ENCODE data around the gene SDHA. TPM values are rescaled to one million over a fixed set of nuclear protein-coding genes. Genes with fewer than 3 reads are reported as not detected.

Gene SDHA
- total and polyA plus RNA-seq, 2 of the 13 experiments (the other 11 are each of a cell fraction or from before 2014, with no cell fraction given), result 185 to 240 TPM

GRCh38 chr5:188488-189481 is 29.3 kb upstream of the SDHA start (continued):
- TF ChIP-seq PCBP2 (optimal IDR thresholded peaks at IDR 0.05; ENCODE audit: low read depth, low read length, poor library complexity, severe bottlenecking) (no peak), ZNF615 (CRISPR knock-in tag; IDR thresholded peaks at IDR 0.05; ENCODE audit: borderline replicate concordance) (no peak), MIER3 (CRISPR knock-in tag; IDR thresholded peaks at IDR 0.05; ENCODE audit: borderline replicate concordance) (no peak), MAFK (conservative IDR thresholded peaks at IDR 0.05 in 1 of 2, IDR thresholded peaks at IDR 0.05 in 1 of 2; ENCODE audit: low read length in 2 of 2) (no peak), ZMYM3 (CRISPR knock-in tag; IDR thresholded peaks at IDR 0.05) (no peak), TCF12 (IDR thresholded peaks at IDR 0.05) (no peak), TCF12 (CRISPR knock-in tag; IDR thresholded peaks at IDR 0.05) (no peak), ZNF781 (CRISPR knock-in tag; IDR thresholded peaks at IDR 0.05; ENCODE audit: borderline replicate concordance, not compliant biosample characterization) (no peak), SMAD9 (CRISPR knock-in tag; IDR thresholded peaks at IDR 0.05) (no peak), ZNF251 (CRISPR knock-in tag; IDR thresholded peaks at IDR 0.05) (no peak), HNRNPL (IDR thresholded peaks at IDR 0.05; ENCODE audit: low read depth, low read length) (no peak), ZNF709 (CRISPR knock-in tag; IDR thresholded peaks at IDR 0.05) (no peak), ZBTB44 (CRISPR knock-in tag; IDR thresholded peaks at IDR 0.05) (no peak), ZBTB2 (CRISPR knock-in tag; IDR thresholded peaks at IDR 0.05; ENCODE audit: low read depth) (no peak), HOXA5 (CRISPR knock-in tag; IDR thresholded peaks at IDR 0.05) (no peak)
- TF ChIP-seq, protein P1, sequence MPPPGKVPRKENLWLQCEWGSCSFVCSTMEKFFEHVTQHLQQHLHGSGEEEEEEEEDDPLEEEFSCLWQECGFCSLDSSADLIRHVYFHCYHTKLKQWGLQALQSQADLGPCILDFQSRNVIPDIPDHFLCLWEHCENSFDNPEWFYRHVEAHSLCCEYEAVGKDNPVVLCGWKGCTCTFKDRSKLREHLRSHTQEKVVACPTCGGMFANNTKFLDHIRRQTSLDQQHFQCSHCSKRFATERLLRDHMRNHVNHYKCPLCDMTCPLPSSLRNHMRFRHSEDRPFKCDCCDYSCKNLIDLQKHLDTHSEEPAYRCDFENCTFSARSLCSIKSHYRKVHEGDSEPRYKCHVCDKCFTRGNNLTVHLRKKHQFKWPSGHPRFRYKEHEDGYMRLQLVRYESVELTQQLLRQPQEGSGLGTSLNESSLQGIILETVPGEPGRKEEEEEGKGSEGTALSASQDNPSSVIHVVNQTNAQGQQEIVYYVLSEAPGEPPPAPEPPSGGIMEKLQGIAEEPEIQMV (CRISPR knock-in tag; IDR thresholded peaks at IDR 0.05; ENCODE audit: low read depth), result no peak
- TF ChIP-seq, protein P2, sequence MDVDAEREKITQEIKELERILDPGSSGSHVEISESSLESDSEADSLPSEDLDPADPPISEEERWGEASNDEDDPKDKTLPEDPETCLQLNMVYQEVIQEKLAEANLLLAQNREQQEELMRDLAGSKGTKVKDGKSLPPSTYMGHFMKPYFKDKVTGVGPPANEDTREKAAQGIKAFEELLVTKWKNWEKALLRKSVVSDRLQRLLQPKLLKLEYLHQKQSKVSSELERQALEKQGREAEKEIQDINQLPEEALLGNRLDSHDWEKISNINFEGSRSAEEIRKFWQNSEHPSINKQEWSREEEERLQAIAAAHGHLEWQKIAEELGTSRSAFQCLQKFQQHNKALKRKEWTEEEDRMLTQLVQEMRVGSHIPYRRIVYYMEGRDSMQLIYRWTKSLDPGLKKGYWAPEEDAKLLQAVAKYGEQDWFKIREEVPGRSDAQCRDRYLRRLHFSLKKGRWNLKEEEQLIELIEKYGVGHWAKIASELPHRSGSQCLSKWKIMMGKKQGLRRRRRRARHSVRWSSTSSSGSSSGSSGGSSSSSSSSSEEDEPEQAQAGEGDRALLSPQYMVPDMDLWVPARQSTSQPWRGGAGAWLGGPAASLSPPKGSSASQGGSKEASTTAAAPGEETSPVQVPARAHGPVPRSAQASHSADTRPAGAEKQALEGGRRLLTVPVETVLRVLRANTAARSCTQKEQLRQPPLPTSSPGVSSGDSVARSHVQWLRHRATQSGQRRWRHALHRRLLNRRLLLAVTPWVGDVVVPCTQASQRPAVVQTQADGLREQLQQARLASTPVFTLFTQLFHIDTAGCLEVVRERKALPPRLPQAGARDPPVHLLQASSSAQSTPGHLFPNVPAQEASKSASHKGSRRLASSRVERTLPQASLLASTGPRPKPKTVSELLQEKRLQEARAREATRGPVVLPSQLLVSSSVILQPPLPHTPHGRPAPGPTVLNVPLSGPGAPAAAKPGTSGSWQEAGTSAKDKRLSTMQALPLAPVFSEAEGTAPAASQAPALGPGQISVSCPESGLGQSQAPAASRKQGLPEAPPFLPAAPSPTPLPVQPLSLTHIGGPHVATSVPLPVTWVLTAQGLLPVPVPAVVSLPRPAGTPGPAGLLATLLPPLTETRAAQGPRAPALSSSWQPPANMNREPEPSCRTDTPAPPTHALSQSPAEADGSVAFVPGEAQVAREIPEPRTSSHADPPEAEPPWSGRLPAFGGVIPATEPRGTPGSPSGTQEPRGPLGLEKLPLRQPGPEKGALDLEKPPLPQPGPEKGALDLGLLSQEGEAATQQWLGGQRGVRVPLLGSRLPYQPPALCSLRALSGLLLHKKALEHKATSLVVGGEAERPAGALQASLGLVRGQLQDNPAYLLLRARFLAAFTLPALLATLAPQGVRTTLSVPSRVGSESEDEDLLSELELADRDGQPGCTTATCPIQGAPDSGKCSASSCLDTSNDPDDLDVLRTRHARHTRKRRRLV (CRISPR knock-in tag; IDR thresholded peaks at IDR 0.05), result no peak
